Lung (tissue), 12 donors: ENCODE data around the gene CMSS1. TPM values are rescaled to one million over a fixed set of nuclear protein-coding genes. Genes with fewer than 3 reads are reported as not detected.

Experiments used
- ATAC-seq: fragments of 200-7000 bp; cut with Tn5 transposase; one replicate; pipeline ENCODE4 v1.9.1; 2020; ENCODE audit warnings: moderate number of reproducible peaks; ENCODE audit not compliant: insufficient read depth, low FRiP score
- DNase-seq, 3 donors: peaks; one replicate each; pipeline ENCODE4 v3.0.0-alpha.2; 2013 to 2017
- H3K27ac ChIP-seq, 2 donors: one replicate each; pipeline ENCODE4 v1.5.1; 2013; ENCODE audit warnings: mild to moderate bottlenecking in 2 of 2, moderate library complexity in 2 of 2, control low read depth in 1 of 2, inconsistent platforms in 1 of 2, low read depth in 1 of 2, low read length in 1 of 2
- H3K27me3 ChIP-seq, 3 donors: one replicate each; pipeline ENCODE4 v1.5.1; 2013; ENCODE audit warnings: low read length in 2 of 3; ENCODE audit not compliant: control insufficient read depth in 3 of 3, insufficient read depth in 3 of 3
- H3K36me3 ChIP-seq, 4 donors: one replicate each; pipeline ENCODE4 v1.5.1; 2013; ENCODE audit warnings: low read length in 4 of 4, mild to moderate bottlenecking in 1 of 4, moderate library complexity in 1 of 4; ENCODE audit not compliant: control insufficient read depth in 4 of 4, insufficient read depth in 4 of 4
- H3K4me1 ChIP-seq, 5 donors: one replicate each; pipeline ENCODE4 v1.5.1; 2013; ENCODE audit warnings: low read length in 5 of 5, mild to moderate bottlenecking in 2 of 5, moderate library complexity in 1 of 5; ENCODE audit not compliant: control insufficient read depth in 5 of 5, insufficient read depth in 5 of 5
- H3K4me3 ChIP-seq: one replicate; pipeline ENCODE4 v1.5.1; 2013; ENCODE audit warnings: mild to moderate bottlenecking, control low read depth, moderate library complexity
- H3K9ac ChIP-seq, 2 donors: one replicate each; pipeline ENCODE4 v1.5.1; 2013; ENCODE audit warnings: low read length in 2 of 2, control low read depth in 1 of 2; ENCODE audit not compliant: insufficient read depth in 1 of 2
- H3K9me3 ChIP-seq, 4 donors: one replicate each; pipeline ENCODE4 v1.5.1; 2013; ENCODE audit warnings: low read length in 3 of 4, mild to moderate bottlenecking in 1 of 4, moderate library complexity in 1 of 4; ENCODE audit not compliant: control insufficient read depth in 4 of 4, insufficient read depth in 3 of 4
- WGBS, 2 donors: extraction: QIAGEN DNeasy Blood & Tissue Kit; methylation state at CpG; one replicate each; pipeline ENCODE4 v1.1.7; 2013; 5-methylcytosine and 5-hydroxymethylcytosine counted together
- polyA plus RNA-seq, 2 donors: library from polyadenylated mRNA; stranded (reverse); fragments of 200-250 nt; gene quantifications; one replicate each; pipeline ENCODE4 v1.2.1, GENCODE V29; 2013
- total RNA-seq, 2 donors: library from RNA; depleted of rRNA in 1 of 2; stranded (reverse); fragments of >200 nt in 1 of 2; gene quantifications; one replicate each; pipeline ENCODE4 v1.2.1, GENCODE V29; 2014 to 2021
- TF ChIP-seq, protein P1 (sequence below): IDR thresholded peaks from 2 replicates; pipeline ENCODE4 v1.5.1; 2012; ENCODE audit warnings: mild to moderate bottlenecking; ENCODE audit errors: control extremely low read depth, extremely low read depth
- donor health status: control.
- donor health status: control.
- donor health status: Bipolar disorder and iron deficiency.
- donor health status: healthy.
- donor health status: DM: yes; HTN: yes; CAD: no.

The CMSS1 gene
- total and polyA plus RNA-seq, 4 donors = 12.3 to 28.9 (median 22.6) TPM

DNA sequence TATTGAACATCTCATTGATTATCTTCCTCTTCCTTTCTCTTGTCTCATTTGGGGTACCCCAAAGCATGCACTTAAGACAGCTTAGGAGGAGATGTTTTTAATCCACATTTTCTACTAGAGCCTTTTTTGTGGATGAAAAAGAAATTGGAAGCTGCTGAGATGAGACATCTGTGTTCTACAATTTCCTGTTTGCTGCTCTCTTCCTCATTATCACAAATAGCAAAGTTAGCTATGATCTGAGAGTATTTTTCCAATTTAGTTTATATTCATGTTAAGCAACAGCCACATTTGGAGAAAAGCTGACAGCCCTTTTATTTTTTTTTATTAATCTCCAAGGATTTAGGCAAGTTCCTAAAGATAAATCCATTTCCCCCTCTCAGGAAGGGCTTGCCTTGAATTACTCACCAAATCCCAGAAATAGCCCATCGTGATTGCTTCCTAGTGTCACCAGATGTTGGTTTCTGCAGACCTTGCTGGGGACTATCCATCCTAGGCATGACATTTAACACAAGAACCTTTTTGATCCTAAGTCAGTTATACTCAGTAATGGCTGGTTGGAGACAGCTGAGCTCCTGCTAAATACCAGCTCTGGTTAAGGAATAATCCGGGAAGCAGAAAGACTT, 367.4 kb downstream of the CMSS1 start:
- H3K9me3 ChIP-seq = no peaks in the 10 kb centered on the region
- no peak overlapping the region for H3K9ac ChIP-seq
- 54 to 72% methylated on average over 2 of the region's 2 CpGs for WGBS, 2 donors
- no peaks in the 10 kb centered on the region for H3K27me3 ChIP-seq
- peak overlapping the region in 1 of 2 donors; percentile 1 for H3K27ac ChIP-seq
- TF ChIP-seq, protein P1, sequence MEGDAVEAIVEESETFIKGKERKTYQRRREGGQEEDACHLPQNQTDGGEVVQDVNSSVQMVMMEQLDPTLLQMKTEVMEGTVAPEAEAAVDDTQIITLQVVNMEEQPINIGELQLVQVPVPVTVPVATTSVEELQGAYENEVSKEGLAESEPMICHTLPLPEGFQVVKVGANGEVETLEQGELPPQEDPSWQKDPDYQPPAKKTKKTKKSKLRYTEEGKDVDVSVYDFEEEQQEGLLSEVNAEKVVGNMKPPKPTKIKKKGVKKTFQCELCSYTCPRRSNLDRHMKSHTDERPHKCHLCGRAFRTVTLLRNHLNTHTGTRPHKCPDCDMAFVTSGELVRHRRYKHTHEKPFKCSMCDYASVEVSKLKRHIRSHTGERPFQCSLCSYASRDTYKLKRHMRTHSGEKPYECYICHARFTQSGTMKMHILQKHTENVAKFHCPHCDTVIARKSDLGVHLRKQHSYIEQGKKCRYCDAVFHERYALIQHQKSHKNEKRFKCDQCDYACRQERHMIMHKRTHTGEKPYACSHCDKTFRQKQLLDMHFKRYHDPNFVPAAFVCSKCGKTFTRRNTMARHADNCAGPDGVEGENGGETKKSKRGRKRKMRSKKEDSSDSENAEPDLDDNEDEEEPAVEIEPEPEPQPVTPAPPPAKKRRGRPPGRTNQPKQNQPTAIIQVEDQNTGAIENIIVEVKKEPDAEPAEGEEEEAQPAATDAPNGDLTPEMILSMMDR = no peak
- peaks cover 0 to 8% (median 5%) of the 10 kb centered on the region in 5 donors for H3K4me1 ChIP-seq
- ATAC-seq (no peak), DNase-seq (peak in 2 of 3 donors; percentile 44 to 63)
- H3K36me3 ChIP-seq = peaks cover 0 to 1% (median 0%) of the 10 kb centered on the region in 4 donors
- H3K4me3 ChIP-seq = no peak overlapping the region

DNA sequence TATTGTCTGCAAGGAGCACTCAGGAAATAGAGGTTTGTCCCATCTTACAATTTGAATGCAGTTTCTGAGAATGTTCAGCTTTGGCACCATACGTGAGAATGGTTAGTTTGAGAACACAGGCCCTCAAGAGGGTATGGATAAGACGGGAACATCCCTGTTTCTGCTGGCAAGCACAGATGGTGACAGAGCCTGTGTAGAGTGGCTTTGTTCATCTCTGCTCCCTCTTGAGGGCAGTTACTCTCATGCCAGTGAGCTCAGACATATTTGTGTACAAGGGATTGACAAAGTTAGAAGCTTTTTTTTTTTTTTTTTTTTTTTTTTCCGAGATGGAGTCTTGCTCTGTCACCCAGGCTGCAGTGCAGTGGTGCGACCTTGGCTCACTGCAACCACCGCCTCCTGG, 368.2 kb downstream of the CMSS1 start:
- TF ChIP-seq, protein P1 = no peak
- H3K9me3 ChIP-seq = no peaks in the 10 kb centered on the region
- ATAC-seq = no peak
- no peaks in the 10 kb centered on the region for H3K36me3 ChIP-seq
- no peak for DNase-seq
- 83 to 94% methylated on average over 5 of the region's 5 CpGs for WGBS, 2 donors
- no peak overlapping the region for H3K27ac ChIP-seq
- no peak overlapping the region for H3K4me3 ChIP-seq
- no peak overlapping the region for H3K9ac ChIP-seq
- H3K4me1 ChIP-seq = peaks cover 0 to 8% (median 5%) of the 10 kb centered on the region in 5 donors
- no peaks in the 10 kb centered on the region for H3K27me3 ChIP-seq

DNA sequence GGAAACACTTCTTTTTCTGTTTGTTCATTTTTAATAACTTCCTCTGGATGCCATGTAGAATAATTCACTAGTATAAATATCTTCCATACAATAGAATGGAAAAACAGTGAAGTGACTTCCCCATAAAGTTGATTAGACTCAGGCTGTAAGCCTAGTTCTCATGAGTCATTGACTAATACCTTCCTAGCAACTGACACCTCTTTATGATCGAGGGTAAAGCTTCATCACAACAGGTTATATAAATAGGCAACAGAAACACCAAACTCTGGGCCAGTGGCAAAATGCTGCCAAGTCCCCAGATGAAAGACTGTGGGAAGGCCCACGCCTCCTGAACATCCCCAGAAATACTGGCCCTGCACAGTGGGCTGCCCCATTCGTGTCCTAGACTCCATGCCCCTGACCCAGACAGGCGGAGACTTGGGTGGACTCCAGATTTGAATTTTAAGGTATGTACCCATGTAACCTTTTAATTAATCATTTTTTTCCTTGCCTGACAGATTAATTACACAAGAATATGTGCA, 371.8 kb downstream of the CMSS1 start:
- Histone ChIP-seq H3K9ac (no peak overlapping the region), H3K27me3 (no peaks in the 10 kb centered on the region), H3K27ac (no peak overlapping the region), H3K4me3 (no peak overlapping the region), H3K9me3 (no peaks in the 10 kb centered on the region), H3K36me3 (no peaks in the 10 kb centered on the region), H3K4me1 (peaks cover 0 to 8% (median 3%) of the 10 kb centered on the region in 5 donors)
- ATAC-seq (no peak), DNase-seq (no peak)
- TF ChIP-seq, protein P1 = no peak
- WGBS, 2 donors = 88 to 91% methylated on average over 4 of the region's 4 CpGs
